Stimulated activated CD8-positive, alpha-beta memory T cell treated with anti-CD3 and anti-CD28 coated beads, Interleukin-2, amount 100 ng/mL, for 48 hours (primary cell): Measurements from ENCODE around the gene KMT2E.

Experiments
- DNase-seq, 2 donors: peaks; one replicate each; pipeline ENCODE4 v3.0.0-alpha.2; 2020; ENCODE audit warnings: low read depth in 2 of 2

KMT2E gene

GRCh38 chr7:105130580-105130979 is 116.6 kb downstream of the KMT2E start:
- no peak for DNase-seq

- no peak for DNase-seq
Observed at GRCh38 chr7:105131033-105131656, 117.1 kb downstream of the KMT2E start.

GRCh38 chr7:105131890-105132289 is 117.9 kb downstream of the KMT2E start:
- DNase-seq = peak in 1 of 2 donors; percentile 12

DNA sequence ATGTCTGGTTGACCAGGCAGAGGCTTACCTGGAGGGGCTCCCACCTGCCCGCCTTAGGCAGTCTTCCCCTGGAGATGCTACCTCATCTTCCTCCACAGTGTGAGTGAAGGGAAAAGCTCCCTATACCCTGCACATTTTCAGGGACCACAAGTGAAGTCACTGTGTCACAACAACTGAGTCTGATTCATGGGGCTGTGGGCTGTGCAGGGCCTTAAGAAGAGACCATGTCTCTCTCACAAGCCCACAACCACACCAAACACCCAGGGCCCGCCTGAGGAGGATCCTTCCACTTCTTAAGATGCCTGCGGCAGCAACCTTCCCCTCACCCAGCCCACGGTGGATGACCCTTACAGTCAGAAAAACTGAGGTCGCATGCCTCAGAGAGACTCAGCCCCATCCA is 118.3 kb downstream of the KMT2E start:
- DNase-seq = peak in 1 of 2 donors; percentile 12

DNA sequence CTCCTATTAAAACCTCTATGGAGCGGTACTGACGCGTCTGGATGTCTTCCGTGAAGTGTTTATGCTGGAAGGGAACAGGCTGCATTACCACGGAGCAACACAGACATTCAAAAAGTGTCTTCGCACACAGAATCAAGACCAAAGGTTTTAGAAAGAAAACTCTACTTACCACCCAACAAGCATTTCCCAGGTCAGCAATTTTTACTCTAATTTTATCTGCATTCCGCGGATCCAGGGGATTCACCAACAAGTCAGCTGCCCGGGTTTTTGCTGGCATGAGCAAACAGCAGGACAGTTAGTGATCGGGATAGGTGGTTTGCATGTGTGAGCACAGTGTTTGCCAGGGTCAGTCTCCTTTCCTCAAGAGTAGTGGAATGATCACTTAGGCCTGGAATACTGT is 118.8 kb downstream of the KMT2E start:
- no peak for DNase-seq

DNA sequence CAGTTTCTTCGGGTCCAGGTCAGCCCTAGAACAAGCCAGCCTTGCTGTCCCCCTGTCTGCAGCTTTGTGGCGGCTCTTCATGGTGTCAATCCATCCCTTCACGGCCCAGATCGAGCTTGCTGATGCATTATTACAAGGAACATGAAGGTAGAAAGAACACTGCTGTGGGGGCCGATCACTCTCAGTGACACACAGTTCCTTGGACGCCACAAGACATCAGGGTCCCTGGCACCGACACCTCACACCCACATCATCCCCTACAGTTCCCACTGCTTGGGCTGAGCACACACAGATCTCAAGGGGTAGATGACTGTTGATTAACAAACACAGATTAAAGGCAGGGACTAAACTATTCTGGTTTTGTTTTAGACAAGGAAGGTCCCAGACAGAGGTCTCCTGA is 119.4 kb downstream of the KMT2E start:
- DNase-seq = no peak

DNA sequence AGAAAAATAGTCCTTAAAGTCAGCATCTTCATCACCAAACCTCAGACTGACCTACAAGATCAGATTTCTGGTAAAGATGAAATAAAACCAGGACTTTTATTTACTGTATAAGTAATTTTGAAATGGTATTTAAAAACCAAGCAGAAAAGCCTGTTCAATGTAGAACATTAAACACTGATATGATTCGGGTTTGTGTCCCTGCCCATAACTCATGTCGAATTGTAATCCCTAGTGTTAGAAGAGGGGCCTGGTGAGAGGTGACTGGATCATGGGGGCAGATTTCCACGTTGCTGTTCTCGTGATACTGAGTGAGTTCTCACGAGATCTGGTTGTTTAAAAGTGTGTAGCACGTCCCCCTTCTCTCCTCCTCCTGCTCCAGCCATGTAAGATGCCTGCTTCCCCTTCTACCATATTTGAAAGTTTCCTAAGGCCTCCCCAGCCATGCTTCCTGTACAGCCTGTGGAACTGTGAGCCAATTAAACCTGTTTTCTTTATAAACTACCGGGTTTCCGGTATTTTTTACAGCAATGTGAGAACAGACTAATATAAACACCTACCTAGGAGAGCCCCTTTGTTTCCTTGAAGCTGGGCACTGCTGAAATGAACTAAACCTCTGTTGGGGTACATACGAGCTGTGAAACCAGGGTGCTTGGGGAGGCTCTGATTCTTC is 120.1 kb downstream of the KMT2E start:
- DNase-seq = no peak

DNA sequence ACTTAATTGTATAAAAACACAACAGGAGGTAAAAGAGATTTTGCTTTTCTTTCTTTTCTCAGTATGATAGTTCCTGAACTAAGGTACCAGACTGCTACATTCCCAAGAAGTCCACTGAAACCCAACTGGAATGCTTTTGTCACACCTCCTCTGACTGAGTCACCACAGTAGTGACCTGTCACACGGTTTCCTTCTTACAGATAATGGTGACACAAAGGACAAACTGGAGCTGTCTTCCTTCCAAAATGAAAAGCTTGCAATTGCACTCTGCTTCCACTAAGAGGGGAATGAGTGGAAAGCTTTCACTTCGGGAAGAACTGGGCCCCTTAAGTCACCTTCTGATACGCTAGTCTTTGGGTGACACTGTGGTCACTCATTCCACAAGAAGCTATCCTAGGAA is 122.2 kb downstream of the KMT2E start:
- DNase-seq = no peak

DNA sequence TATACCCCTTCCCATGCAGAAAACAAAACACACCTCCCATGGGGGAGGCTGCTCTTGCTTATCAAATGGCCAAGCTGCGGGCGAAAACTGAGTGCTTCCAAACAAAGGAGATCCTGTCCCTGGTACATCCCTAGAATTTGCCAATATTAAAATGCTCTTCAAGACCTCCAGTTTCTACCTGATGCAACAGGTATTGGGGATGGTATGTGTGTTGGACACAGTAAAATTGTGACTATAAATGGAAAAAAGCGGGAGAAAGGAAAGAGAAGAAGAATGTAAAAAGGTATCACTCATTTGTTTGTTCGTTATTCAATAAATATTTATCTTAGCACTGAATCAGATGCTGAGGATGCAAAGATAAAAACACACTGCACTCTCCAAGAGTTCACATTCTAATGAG is 123.9 kb downstream of the KMT2E start:
- DNase-seq = no peak

GRCh38 chr7:105139381-105139780 is 125.4 kb downstream of the KMT2E start:
- DNase-seq = no peak

DNA sequence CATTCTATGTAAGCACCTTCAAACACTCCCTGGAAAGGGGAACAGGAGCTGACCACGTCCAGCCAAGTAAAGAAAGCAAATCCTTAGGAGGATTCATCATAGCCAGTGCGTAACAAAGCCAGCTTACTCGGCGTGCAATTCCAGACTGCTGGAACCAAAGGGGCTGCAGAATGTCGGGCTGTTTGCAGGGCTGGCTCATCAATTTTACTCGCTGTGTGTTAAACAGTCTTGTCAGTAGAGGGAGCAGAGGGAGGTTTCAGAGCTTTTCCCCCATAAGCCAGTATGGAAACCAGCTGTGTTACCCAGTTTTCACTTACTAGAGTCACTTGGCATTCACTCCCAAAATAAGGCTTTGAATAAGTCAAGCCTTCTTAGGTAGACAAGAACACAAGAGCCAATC is 127.1 kb downstream of the KMT2E start:
- no peak for DNase-seq

DNA sequence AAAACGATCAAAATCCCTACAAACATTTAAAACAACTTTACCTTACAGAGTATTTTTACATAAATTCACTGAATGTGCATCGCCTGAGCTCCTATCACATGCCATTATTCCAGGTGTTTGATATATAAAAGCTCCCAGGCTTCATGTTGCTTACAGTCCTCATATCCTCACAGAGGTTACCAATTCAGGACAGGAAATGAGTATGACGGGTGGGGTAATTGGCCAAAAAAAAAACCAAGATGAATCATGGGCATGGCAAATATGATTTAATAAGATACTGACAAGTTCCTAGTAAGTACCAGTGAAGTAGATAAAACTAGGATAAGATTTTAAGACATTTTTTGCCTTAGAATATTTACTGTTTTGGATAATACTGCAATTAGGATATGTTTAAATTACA is 135.8 kb downstream of the KMT2E start:
- DNase-seq = no peak

GRCh38 chr7:105151152-105151551 is 137.1 kb downstream of the KMT2E start:
- no peak for DNase-seq

- DNase-seq = no peak
Observed at GRCh38 chr7:105153531-105153930, 139.5 kb downstream of the KMT2E start.

GRCh38 chr7:105154084-105154483 is 140.1 kb downstream of the KMT2E start:
- no peak for DNase-seq

DNA sequence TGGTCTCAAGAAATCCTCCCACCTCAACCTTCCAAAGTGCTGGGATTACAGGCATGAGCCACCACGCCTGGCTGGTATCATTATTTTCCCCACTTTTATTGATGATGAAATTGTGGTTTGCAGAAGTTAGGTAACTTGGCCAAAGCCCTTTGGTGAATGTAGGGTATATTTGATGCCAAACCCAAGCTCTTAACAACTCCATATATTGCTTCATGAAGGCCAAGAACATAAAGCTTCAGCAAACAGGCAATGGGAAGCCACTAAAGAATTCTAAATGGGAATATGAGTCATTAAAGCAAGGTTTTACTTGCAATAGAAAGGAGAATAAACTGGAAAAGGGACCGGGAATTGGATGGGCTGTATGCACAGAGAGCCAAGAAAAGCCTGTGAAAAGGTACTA is 142.7 kb downstream of the KMT2E start:
- DNase-seq = no peak

DNA sequence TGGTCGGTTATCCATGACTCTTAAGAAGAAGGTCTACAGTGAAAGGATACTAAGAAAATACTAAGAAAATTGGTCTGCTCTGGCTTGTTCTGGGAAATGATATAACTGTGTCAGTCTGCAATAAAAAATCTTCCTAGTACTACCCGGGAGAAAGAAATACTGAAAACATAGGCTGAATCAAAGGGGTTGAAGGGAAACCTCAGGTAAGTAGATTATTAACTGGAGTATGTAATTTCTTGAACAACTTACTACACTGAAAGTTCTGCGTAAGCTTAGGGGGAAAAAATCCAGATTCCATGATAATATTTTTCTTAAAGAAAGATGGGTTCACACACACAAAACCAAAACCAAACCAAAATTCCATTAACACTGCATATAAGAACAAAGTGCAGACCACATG is 143.3 kb downstream of the KMT2E start:
- no peak for DNase-seq

GRCh38 chr7:105161366-105161765 is 147.4 kb downstream of the KMT2E start:
- DNase-seq = no peak
